ENCODE results near the gene TBX15.

Gene TBX15

DNA sequence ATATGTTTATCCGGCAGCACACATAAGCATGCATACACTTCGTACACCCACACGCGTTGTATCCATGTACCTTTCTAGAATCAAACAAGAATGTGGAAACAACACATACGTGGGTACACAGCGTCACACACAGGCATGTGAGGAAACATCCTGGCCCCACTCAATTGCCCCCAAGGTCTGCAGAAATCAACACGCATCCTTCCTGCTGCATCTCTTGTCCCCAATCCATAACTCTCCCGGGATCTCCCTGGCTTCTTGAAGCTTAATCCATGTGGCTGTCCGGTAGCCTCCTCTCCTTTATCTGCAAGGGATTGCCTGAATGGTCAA is 5.5 kb upstream of the TBX15 start:
- Histone ChIP-seq H3K4me1 (no peaks in the 10 kb centered on the region), H2AFZ (no peak overlapping the region), H3K4me2 (ENCODE audit: low read length) (no peak overlapping the region), H3K27me3 (ENCODE audit: control insufficient read depth, insufficient read depth, low read length) (peaks cover 9% of the 10 kb centered on the region), H3K79me2 (no peaks in the 10 kb centered on the region), H3K9ac (no peak overlapping the region), H3K4me3 (ENCODE audit: low read depth, low read length) (no peak overlapping the region), H3K27ac (no peak overlapping the region), H3K36me3 (ENCODE audit: control insufficient read depth, insufficient read depth, low read length) (no peaks in the 10 kb centered on the region), H3K9me3 (ENCODE audit: control insufficient read depth, low read length) (peaks cover 3% of the 10 kb centered on the region)
- TF ChIP-seq, protein P1, sequence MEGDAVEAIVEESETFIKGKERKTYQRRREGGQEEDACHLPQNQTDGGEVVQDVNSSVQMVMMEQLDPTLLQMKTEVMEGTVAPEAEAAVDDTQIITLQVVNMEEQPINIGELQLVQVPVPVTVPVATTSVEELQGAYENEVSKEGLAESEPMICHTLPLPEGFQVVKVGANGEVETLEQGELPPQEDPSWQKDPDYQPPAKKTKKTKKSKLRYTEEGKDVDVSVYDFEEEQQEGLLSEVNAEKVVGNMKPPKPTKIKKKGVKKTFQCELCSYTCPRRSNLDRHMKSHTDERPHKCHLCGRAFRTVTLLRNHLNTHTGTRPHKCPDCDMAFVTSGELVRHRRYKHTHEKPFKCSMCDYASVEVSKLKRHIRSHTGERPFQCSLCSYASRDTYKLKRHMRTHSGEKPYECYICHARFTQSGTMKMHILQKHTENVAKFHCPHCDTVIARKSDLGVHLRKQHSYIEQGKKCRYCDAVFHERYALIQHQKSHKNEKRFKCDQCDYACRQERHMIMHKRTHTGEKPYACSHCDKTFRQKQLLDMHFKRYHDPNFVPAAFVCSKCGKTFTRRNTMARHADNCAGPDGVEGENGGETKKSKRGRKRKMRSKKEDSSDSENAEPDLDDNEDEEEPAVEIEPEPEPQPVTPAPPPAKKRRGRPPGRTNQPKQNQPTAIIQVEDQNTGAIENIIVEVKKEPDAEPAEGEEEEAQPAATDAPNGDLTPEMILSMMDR (IDR thresholded peaks at IDR 0.05): no peak

- Histone ChIP-seq H3K4me2 (ENCODE audit: low read length) (no peak overlapping the region), H3K36me3 (ENCODE audit: control insufficient read depth, insufficient read depth, low read length) (no peaks in the 10 kb centered on the region), H3K79me2 (no peaks in the 10 kb centered on the region), H3K4me1 (no peaks in the 10 kb centered on the region), H3K27me3 (ENCODE audit: control insufficient read depth, insufficient read depth, low read length) (peaks cover 9% of the 10 kb centered on the region), H2AFZ (no peak overlapping the region), H3K27ac (no peak overlapping the region), H3K4me3 (ENCODE audit: low read depth, low read length) (no peak overlapping the region), H3K9ac (no peak overlapping the region), H3K9me3 (ENCODE audit: control insufficient read depth, low read length) (peaks cover 3% of the 10 kb centered on the region)
- TF ChIP-seq, protein P1 (IDR thresholded peaks at IDR 0.05): no peak
Measured at GRCh38 chr1:118992868-118993699, 4.9 kb upstream of the TBX15 start.

- TF ChIP-seq, protein P1 (IDR thresholded peaks at IDR 0.05): no peak
- Histone ChIP-seq H3K27ac (no peak overlapping the region), H3K4me2 (ENCODE audit: low read length) (no peak overlapping the region), H3K9ac (no peak overlapping the region), H3K4me3 (ENCODE audit: low read depth, low read length) (no peak overlapping the region), H3K36me3 (ENCODE audit: control insufficient read depth, insufficient read depth, low read length) (no peaks in the 10 kb centered on the region), H3K27me3 (ENCODE audit: control insufficient read depth, insufficient read depth, low read length) (peaks cover 9% of the 10 kb centered on the region), H3K79me2 (no peaks in the 10 kb centered on the region), H3K4me1 (no peaks in the 10 kb centered on the region), H2AFZ (no peak overlapping the region), H3K9me3 (ENCODE audit: control insufficient read depth, low read length) (peaks cover 3% of the 10 kb centered on the region)
Measured at GRCh38 chr1:118992237-118992825, 4.2 kb upstream of the TBX15 start.

GRCh38 chr1:118991448-118991847 is 3.3 kb upstream of the TBX15 start:
- H2AFZ ChIP-seq: no peak overlapping the region
- peaks cover 3% of the 10 kb centered on the region for H3K9me3 ChIP-seq (ENCODE audit: control insufficient read depth, low read length)
- no peaks in the 10 kb centered on the region for H3K79me2 ChIP-seq
- no peaks in the 10 kb centered on the region for H3K36me3 ChIP-seq (ENCODE audit: control insufficient read depth, insufficient read depth, low read length)
- H3K4me3 ChIP-seq (ENCODE audit: low read depth, low read length): no peak overlapping the region
- TF ChIP-seq, protein P1 (IDR thresholded peaks at IDR 0.05): no peak
- no peak overlapping the region for H3K9ac ChIP-seq
- H3K27me3 ChIP-seq (ENCODE audit: control insufficient read depth, insufficient read depth, low read length): peaks cover 12% of the 10 kb centered on the region
- H3K4me2 ChIP-seq (ENCODE audit: low read length): no peak overlapping the region
- H3K27ac ChIP-seq: no peak overlapping the region
- no peaks in the 10 kb centered on the region for H3K4me1 ChIP-seq
